ENCODE measurements around the gene C2CD4B. TPM values are rescaled to one million over a fixed set of nuclear protein-coding genes. Genes with fewer than 3 reads are reported as not detected.

C2CD4B gene
- total RNA-seq, 1 donor from 2014 or later: not detected

- peaks cover 28% of the 10 kb centered on the region for H3K27me3 Mint-ChIP-seq (ENCODE audit: low read depth)
- H3K4me3 Mint-ChIP-seq: no peak overlapping the region
- DNase-seq (ENCODE audit: low spot score in 2 of 2, unreplicated experiment in 2 of 2): no peak
- H3K9me3 Mint-ChIP-seq: no peaks in the 10 kb centered on the region
- no peaks in the 10 kb centered on the region for H3K4me1 Mint-ChIP-seq
- H3K36me3 Mint-ChIP-seq: no peaks in the 10 kb centered on the region
- TF ChIP-seq, protein P1, sequence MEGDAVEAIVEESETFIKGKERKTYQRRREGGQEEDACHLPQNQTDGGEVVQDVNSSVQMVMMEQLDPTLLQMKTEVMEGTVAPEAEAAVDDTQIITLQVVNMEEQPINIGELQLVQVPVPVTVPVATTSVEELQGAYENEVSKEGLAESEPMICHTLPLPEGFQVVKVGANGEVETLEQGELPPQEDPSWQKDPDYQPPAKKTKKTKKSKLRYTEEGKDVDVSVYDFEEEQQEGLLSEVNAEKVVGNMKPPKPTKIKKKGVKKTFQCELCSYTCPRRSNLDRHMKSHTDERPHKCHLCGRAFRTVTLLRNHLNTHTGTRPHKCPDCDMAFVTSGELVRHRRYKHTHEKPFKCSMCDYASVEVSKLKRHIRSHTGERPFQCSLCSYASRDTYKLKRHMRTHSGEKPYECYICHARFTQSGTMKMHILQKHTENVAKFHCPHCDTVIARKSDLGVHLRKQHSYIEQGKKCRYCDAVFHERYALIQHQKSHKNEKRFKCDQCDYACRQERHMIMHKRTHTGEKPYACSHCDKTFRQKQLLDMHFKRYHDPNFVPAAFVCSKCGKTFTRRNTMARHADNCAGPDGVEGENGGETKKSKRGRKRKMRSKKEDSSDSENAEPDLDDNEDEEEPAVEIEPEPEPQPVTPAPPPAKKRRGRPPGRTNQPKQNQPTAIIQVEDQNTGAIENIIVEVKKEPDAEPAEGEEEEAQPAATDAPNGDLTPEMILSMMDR (IDR thresholded peaks at IDR 0.05; ENCODE audit: unreplicated experiment): no peak
- H3K27ac Mint-ChIP-seq: no peak overlapping the region
Observed at GRCh38 chr15:62150445-62150844, 14.6 kb downstream of the C2CD4B start.

DNA sequence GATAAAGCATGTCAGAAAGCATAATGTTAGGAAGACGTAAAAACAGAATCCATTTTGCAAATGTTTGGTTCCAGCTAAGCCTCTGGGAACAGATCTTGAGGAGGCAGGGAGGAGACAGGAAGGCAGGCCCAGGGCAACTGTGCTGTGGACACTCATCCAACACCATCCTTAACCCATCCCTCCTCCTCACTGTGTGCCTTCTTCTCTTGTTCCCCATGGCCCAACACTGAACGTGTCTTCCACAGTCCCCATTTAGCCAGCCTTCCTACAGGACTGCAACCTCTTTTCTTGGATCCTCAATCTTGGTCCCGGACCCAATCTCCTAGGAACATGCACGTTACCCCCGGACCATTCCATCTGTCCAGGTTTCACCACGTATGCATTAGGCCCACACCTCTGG, 15.4 kb downstream of the C2CD4B start:
- H3K27me3 Mint-ChIP-seq (ENCODE audit: low read depth): peaks cover 22% of the 10 kb centered on the region

GRCh38 chr15:62147551-62147950, 17.5 kb downstream of the C2CD4B start:
- H3K4me3 Mint-ChIP-seq: no peak overlapping the region

More for the DNA sequence above, 15.4 kb downstream of the C2CD4B start:
- no peak overlapping the region for H3K27ac Mint-ChIP-seq
- no peaks in the 10 kb centered on the region for H3K36me3 Mint-ChIP-seq
- TF ChIP-seq, protein P1 (IDR thresholded peaks at IDR 0.05; ENCODE audit: unreplicated experiment): no peak
- no peak for DNase-seq (ENCODE audit: low spot score in 2 of 2, unreplicated experiment in 2 of 2)
- H3K4me3 Mint-ChIP-seq: no peak overlapping the region
- H3K4me1 Mint-ChIP-seq: no peaks in the 10 kb centered on the region
- H3K9me3 Mint-ChIP-seq: no peaks in the 10 kb centered on the region

GRCh38 chr15:62147149-62147548, 17.9 kb downstream of the C2CD4B start:
- DNase-seq (ENCODE audit: low spot score in 2 of 2, unreplicated experiment in 2 of 2): no peak
- Mint-ChIP-seq H3K27ac (no peak overlapping the region), H3K4me1 (no peaks in the 10 kb centered on the region), H3K36me3 (no peaks in the 10 kb centered on the region), H3K9me3 (no peaks in the 10 kb centered on the region), H3K27me3 (ENCODE audit: low read depth) (peaks cover 9% of the 10 kb centered on the region), H3K4me3 (no peak overlapping the region)
- TF ChIP-seq, protein P1 (IDR thresholded peaks at IDR 0.05; ENCODE audit: unreplicated experiment): no peak

More at GRCh38 chr15:62147551-62147950, 17.5 kb downstream of the C2CD4B start:
- no peaks in the 10 kb centered on the region for H3K36me3 Mint-ChIP-seq
- DNase-seq (ENCODE audit: low spot score in 2 of 2, unreplicated experiment in 2 of 2): no peak
- TF ChIP-seq, protein P1 (IDR thresholded peaks at IDR 0.05; ENCODE audit: unreplicated experiment): no peak
- H3K9me3 Mint-ChIP-seq: no peaks in the 10 kb centered on the region
- H3K27ac Mint-ChIP-seq: no peak overlapping the region
- H3K4me1 Mint-ChIP-seq: no peaks in the 10 kb centered on the region
- H3K27me3 Mint-ChIP-seq (ENCODE audit: low read depth): peaks cover 10% of the 10 kb centered on the region

- peaks cover 5% of the 10 kb centered on the region for H3K4me1 Mint-ChIP-seq
- no peak for DNase-seq (ENCODE audit: low spot score in 2 of 2, unreplicated experiment in 2 of 2)
Observed at GRCh38 chr15:62145015-62145735, 19.9 kb downstream of the C2CD4B start.

More at GRCh38 chr15:62145015-62145735, 19.9 kb downstream of the C2CD4B start:
- H3K27me3 Mint-ChIP-seq (ENCODE audit: low read depth): no peaks in the 10 kb centered on the region
- TF ChIP-seq, protein P1 (IDR thresholded peaks at IDR 0.05; ENCODE audit: unreplicated experiment): no peak
- no peak overlapping the region for H3K4me3 Mint-ChIP-seq
- H3K27ac Mint-ChIP-seq: no peak overlapping the region
- H3K36me3 Mint-ChIP-seq: no peaks in the 10 kb centered on the region
- H3K9me3 Mint-ChIP-seq: no peaks in the 10 kb centered on the region

All from mesothelial cell of epicardium (in vitro differentiated cells).